Endothelial cell of coronary artery (primary cell): ENCODE data around the gene ANKIB1. TPM values are rescaled to one million over a fixed set of nuclear protein-coding genes. Genes with fewer than 3 reads are reported as not detected.

Experiments
- total RNA-seq: library from RNA; depleted of rRNA; stranded (reverse); fragments of >200 nt; gene quantifications from 2 replicates; pipeline ENCODE4 v1.2.3, GENCODE V29; 2014

ANKIB1 gene
- total RNA-seq = 30.3 and 40.2 TPM in 2 replicates

GRCh38 chr7:92245487-92246359, at the start of gene ANKIB1, which contains the start of gene KRIT1:
ANKIB1 (plus strand) TSS chr7:92245974; CDS start chr7:92294979, 49,005 bp downstream.
KRIT1 (minus strand) TSS chr7:92245914; CDS start chr7:92242135, 3,779 bp downstream.

GRCh38 chr7:92447345-92448204, 201.8 kb downstream of the ANKIB1 start, which contains the start of gene GATAD1:
GATAD1 (plus strand) TSS chr7:92447482; CDS start chr7:92447730, 248 bp downstream.

Other genes starting within 250 kb of the ANKIB1 start
- 66.0 and 67.9 TPM in 2 replicates for gene CYP51A1, start 111.5 kb upstream of the ANKIB1 start, total RNA-seq
- gene LRRD1, start 66.8 kb upstream of the ANKIB1 start, total RNA-seq = not detected in 2 replicates
- 27.6 and 37.2 TPM in 2 replicates for gene KRIT1, start 60 bp upstream of the ANKIB1 start, total RNA-seq
- gene GATAD1, start 201.5 kb downstream of the ANKIB1 start, total RNA-seq = 10.3 and 18.0 TPM in 2 replicates
- gene ERVW-1, start 232.0 kb downstream of the ANKIB1 start, total RNA-seq = not detected in 2 replicates